ENCODE results near the gene TMEM190. TPM values are rescaled to one million over a fixed set of nuclear protein-coding genes. Genes with fewer than 3 reads are reported as not detected.
"Not testable (repeated sequence)": the region's sequence is repeated elsewhere in the genome, so short reads cannot be mapped to it uniquely, and the experiment has no call there.

Gene TMEM190
- total RNA-seq, 1 experiment from 2014 or later = not detected

DNA sequence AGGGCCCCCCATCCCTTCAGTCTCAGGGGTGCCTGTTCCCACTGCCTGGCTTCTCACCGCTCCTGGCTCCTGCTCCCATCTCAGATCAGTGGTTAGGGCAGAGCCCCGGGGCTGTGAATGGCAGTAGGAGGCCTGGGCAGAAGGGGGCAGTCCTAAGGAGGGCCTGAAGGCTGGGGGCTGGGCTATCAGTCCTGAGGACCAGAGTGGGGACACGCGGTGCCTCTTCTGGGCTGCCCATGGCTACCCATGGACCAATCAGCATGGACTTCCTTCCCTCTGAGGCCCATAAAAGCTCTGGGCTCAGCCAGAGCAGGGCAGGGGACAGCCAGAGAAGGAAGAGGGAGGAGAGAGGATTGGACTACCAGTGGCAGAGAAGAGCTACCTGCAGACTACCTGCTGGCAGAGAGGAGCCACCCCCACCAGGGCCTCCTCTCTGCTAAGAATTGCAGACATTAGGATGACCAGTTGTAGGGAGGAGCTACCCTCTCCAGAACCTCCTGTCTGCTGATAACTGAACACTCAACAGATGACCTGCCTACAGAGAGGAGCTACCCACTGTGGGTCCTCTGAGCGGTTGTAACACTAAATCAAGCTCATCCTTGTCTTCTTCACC is 43.1 kb downstream of the TMEM190 start (continued):
- TF ChIP-seq CEBPB (IDR thresholded peaks at IDR 0.05; ENCODE audit: low read depth) (no peak), SIN3A (IDR thresholded peaks at IDR 0.05; ENCODE audit: low read depth) (no peak), ZFX (IDR thresholded peaks at IDR 0.05) (no peak), TCF7L2 (IDR thresholded peaks at IDR 0.05; ENCODE audit: borderline replicate concordance, extremely low read depth, insufficient read depth, insufficient read length) (no peak), SP1 (IDR thresholded peaks at IDR 0.05; ENCODE audit: low read depth) (no peak), YY1 (IDR thresholded peaks at IDR 0.05; ENCODE audit: extremely low read depth, insufficient replicate concordance, low read depth, low read length) (no peak), FOSL1 (IDR thresholded peaks at IDR 0.05; ENCODE audit: low read depth) (no peak)
- TF ChIP-seq, protein P1, sequence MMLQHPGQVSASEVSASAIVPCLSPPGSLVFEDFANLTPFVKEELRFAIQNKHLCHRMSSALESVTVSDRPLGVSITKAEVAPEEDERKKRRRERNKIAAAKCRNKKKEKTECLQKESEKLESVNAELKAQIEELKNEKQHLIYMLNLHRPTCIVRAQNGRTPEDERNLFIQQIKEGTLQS (IDR thresholded peaks at IDR 0.05) = no peak
- TF ChIP-seq, protein P2, sequence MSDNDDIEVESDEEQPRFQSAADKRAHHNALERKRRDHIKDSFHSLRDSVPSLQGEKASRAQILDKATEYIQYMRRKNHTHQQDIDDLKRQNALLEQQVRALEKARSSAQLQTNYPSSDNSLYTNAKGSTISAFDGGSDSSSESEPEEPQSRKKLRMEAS (IDR thresholded peaks at IDR 0.05) = no peak

DNA sequence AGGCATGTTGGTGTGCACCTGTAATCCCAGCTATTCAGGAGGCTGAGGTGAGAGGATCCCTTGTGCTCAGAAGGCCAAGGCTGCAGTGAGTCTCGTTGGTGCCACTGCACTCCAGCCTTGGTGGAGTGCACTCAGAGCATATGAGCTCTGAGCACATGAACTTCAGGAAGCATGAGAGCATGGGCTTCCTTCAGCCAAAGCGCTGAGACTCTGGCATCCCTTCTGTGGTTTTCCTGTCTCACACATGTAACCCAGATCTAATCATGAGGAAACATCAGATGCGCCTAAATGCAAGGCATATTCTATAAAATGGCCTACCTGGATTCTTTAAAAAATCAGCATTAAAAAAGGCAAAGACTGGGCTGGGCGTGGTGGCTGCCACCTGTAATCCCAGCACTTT is 44.7 kb downstream of the TMEM190 start:
- H3K27me3 ChIP-seq (ENCODE audit: insufficient read depth, low read length); DNase-seq (ENCODE audit: low read depth, low spot score); CTCF ChIA-PET; ATAC-seq; H3K36me3 ChIP-seq (ENCODE audit: control insufficient read depth in 1 of 2, insufficient read depth in 2 of 2, low read length in 2 of 2); H3K27ac ChIP-seq (ENCODE audit: low read depth, low read length); RAD21 ChIA-PET (ENCODE audit: low non-redundant PET in 1 of 2, low total read pairs in 2 of 2, uncharacterized antibody in 2 of 2, unreplicated experiment in 2 of 2); H4K20me1 ChIP-seq (ENCODE audit: insufficient read depth); H2AFZ ChIP-seq (ENCODE audit: low read depth, low read length, poor library complexity, severe bottlenecking); H3K9ac ChIP-seq (ENCODE audit: low read length); H3K4me1 ChIP-seq (ENCODE audit: control insufficient read depth in 1 of 2, insufficient read depth in 2 of 2, low read length in 2 of 2); intact Hi-C loops (cut with micrococcal nuclease); H3K4me2 ChIP-seq (ENCODE audit: low read length); H3K9me3 ChIP-seq (ENCODE audit: control insufficient read depth in 1 of 2, insufficient read depth in 1 of 2, low read depth in 1 of 2, low read length in 2 of 2); H3K79me2 ChIP-seq (ENCODE audit: insufficient read depth, low read length); H3K4me3 ChIP-seq (replicated peaks in 1 of 2; ENCODE audit: low read depth in 1 of 2, low read length in 2 of 2); BruUV-seq (replicated peaks); H3K9me2 ChIP-seq (ENCODE audit: insufficient read depth): not testable (repeated sequence)
- POLR2A ChIA-PET = interaction anchor here (0.9 to 1.9 kb wide), 2 partner anchors 14 to 82 kb away, joined by 3 to 4 read pairs; partner anchors contain the start of genes KMT5C and UBE2S
